H9 (cell line): Measurements from ENCODE around the gene MUSTN1. TPM values are rescaled to one million over a fixed set of nuclear protein-coding genes. Genes with fewer than 3 reads are reported as not detected.

Experiments used
- DNase-seq: peaks from one replicate; pipeline ENCODE4 v3.0.0-alpha.2; 2017
- H2AFZ ChIP-seq: one replicate; pipeline ENCODE4 v1.6.1; 2013; ENCODE audit warnings: mild to moderate bottlenecking, low read length, control low read depth, moderate library complexity
- H2AK5ac ChIP-seq: 2 replicates; pipeline ENCODE4 v1.6.1; 2013; ENCODE audit warnings: low read length, control low read depth, mixed read lengths; ENCODE audit not compliant: insufficient read length
- H2BK120ac ChIP-seq: one replicate; pipeline ENCODE4 v1.6.1; 2013; ENCODE audit warnings: low read depth, mild to moderate bottlenecking, low read length, control low read depth, inconsistent platforms; ENCODE audit not compliant: poor library complexity, severe bottlenecking
- H2BK12ac ChIP-seq: 2 replicates; pipeline ENCODE4 v1.6.1; 2013; ENCODE audit warnings: low read length, control low read depth, mixed read lengths, low read depth; ENCODE audit not compliant: insufficient read length
- H2BK15ac ChIP-seq: 2 replicates; pipeline ENCODE4 v1.6.1; 2013; ENCODE audit warnings: low read depth, low read length, control low read depth
- H2BK20ac ChIP-seq: one replicate; pipeline ENCODE4 v1.6.1; 2013; ENCODE audit warnings: low read depth, mild to moderate bottlenecking, low read length, control low read depth, inconsistent platforms; ENCODE audit not compliant: poor library complexity, severe bottlenecking
- H2BK5ac ChIP-seq: 2 replicates; pipeline ENCODE4 v1.6.1; 2013; ENCODE audit warnings: low read length, control low read depth, mixed read lengths; ENCODE audit not compliant: insufficient read length
- H3K14ac ChIP-seq: 2 replicates; pipeline ENCODE4 v1.6.1; 2013; ENCODE audit warnings: low read length, control low read depth; ENCODE audit not compliant: insufficient read depth
- H3K18ac ChIP-seq: 2 replicates; pipeline ENCODE4 v1.6.1; 2013; ENCODE audit warnings: low read depth, mild to moderate bottlenecking, mixed read lengths, low read length, control low read depth; ENCODE audit not compliant: insufficient read length
- H3K23ac ChIP-seq: 2 replicates; pipeline ENCODE4 v1.6.1; 2013; ENCODE audit warnings: low read length, control low read depth, mixed read lengths, low read depth; ENCODE audit not compliant: insufficient read length
- H3K23me2 ChIP-seq: 2 replicates; pipeline ENCODE4 v1.6.1; 2013; ENCODE audit warnings: low read depth, mild to moderate bottlenecking, mixed read lengths, low read length, control low read depth; ENCODE audit not compliant: insufficient read length, poor library complexity, severe bottlenecking
- H3K27ac ChIP-seq: 2 replicates; pipeline ENCODE4 v1.5.1; 2013; ENCODE audit warnings: low read length, control low read depth, mixed read lengths, low read depth; ENCODE audit not compliant: insufficient read length
- H3K27me3 ChIP-seq: 2 replicates; pipeline ENCODE4 v1.6.1; 2013; ENCODE audit warnings: low read length, control low read depth, inconsistent platforms; ENCODE audit not compliant: insufficient read depth
- H3K4ac ChIP-seq: 2 replicates; pipeline ENCODE4 v1.6.1; 2013; ENCODE audit warnings: low read depth, mild to moderate bottlenecking, control low read depth, inconsistent platforms, low read length, moderate library complexity
- H3K4me1 ChIP-seq: 2 replicates; pipeline ENCODE4 v1.6.1; 2013; ENCODE audit warnings: low read length, control low read depth, inconsistent platforms; ENCODE audit not compliant: insufficient read depth
- H3K4me2 ChIP-seq: 2 replicates; pipeline ENCODE4 v1.6.1; 2013; ENCODE audit warnings: low read length, control low read depth, mixed read lengths; ENCODE audit not compliant: insufficient read length, insufficient read depth
- H3K56ac ChIP-seq: 2 replicates; pipeline ENCODE4 v1.6.1; 2013; ENCODE audit warnings: low read depth, mild to moderate bottlenecking, mixed read lengths, low read length, control low read depth; ENCODE audit not compliant: insufficient read length
- H3K79me1 ChIP-seq: 2 replicates; pipeline ENCODE4 v1.6.1; 2013; ENCODE audit warnings: low read depth, mild to moderate bottlenecking, moderate library complexity, low read length, control low read depth, inconsistent platforms; ENCODE audit not compliant: insufficient read depth, poor library complexity, severe bottlenecking
- H3K79me2 ChIP-seq: 2 replicates; pipeline ENCODE4 v1.6.1; 2013; ENCODE audit warnings: low read length, control low read depth, inconsistent platforms; ENCODE audit not compliant: insufficient read depth
- H3K9ac ChIP-seq: 2 replicates; pipeline ENCODE4 v1.6.1; 2013; ENCODE audit warnings: low read length, control low read depth, mixed read lengths; ENCODE audit not compliant: insufficient read length; ENCODE audit errors: extremely low read depth
- H3K9me3 ChIP-seq: one replicate; pipeline ENCODE4 v1.6.1; 2013; ENCODE audit warnings: low read depth, low read length, inconsistent platforms; ENCODE audit not compliant: control insufficient read depth
- H3T11ph ChIP-seq: one replicate; pipeline ENCODE4 v1.6.1; 2013; ENCODE audit warnings: mild to moderate bottlenecking, low read length, control low read depth, inconsistent platforms
- H4K20me1 ChIP-seq: one replicate; pipeline ENCODE4 v1.6.1; 2013; ENCODE audit not compliant: control insufficient read depth, insufficient read length, insufficient read depth
- H4K5ac ChIP-seq: 2 replicates; pipeline ENCODE4 v1.6.1; 2013; ENCODE audit warnings: low read depth, mild to moderate bottlenecking, mixed read lengths, low read length, control low read depth; ENCODE audit not compliant: insufficient read length
- H4K8ac ChIP-seq: replicated peaks from 2 replicates; pipeline ENCODE4 v1.6.1; 2013; ENCODE audit warnings: low read length, control low read depth, mixed read lengths, low read depth; ENCODE audit not compliant: insufficient read length
- H4K91ac ChIP-seq: 2 replicates; pipeline ENCODE4 v1.6.1; 2013; ENCODE audit warnings: low read depth, mild to moderate bottlenecking, moderate library complexity, mixed read lengths, low read length, control low read depth; ENCODE audit not compliant: insufficient read length
- H3K27ac Mint-ChIP-seq, 3 experiments: 2 replicates in 2 of 3; 3 replicates in 1 of 3; pipeline ENCODE4 v1.8.0; 2020 to 2021; ENCODE audit warnings: mixed read lengths in 3 of 3, mild to moderate bottlenecking in 1 of 3, moderate library complexity in 1 of 3
- H3K27me3 Mint-ChIP-seq: 2 replicates; pipeline ENCODE4 v1.8.0; 2021; ENCODE audit warnings: low read depth, mild to moderate bottlenecking, moderate library complexity, mixed read lengths
- H3K36me3 Mint-ChIP-seq, 3 experiments: 2 replicates in 2 of 3; 3 replicates in 1 of 3; pipeline ENCODE4 v1.8.0; 2020 to 2021; ENCODE audit warnings: low read depth in 3 of 3, mixed read lengths in 3 of 3; ENCODE audit not compliant: insufficient read depth in 1 of 3
- H3K4me1 Mint-ChIP-seq, 2 experiments: 2 replicates each; pipeline ENCODE4 v1.8.0; 2020; ENCODE audit warnings: mixed read lengths in 2 of 2
- H3K4me3 Mint-ChIP-seq, 2 experiments: 2 replicates in 1 of 2; 3 replicates in 1 of 2; pipeline ENCODE4 v1.8.0; 2020 to 2021; ENCODE audit warnings: mild to moderate bottlenecking in 2 of 2, mixed read lengths in 2 of 2, moderate library complexity in 1 of 2
- H3K9me3 Mint-ChIP-seq, 2 experiments: 2 replicates in 1 of 2; 3 replicates in 1 of 2; pipeline ENCODE4 v1.8.0; 2020; ENCODE audit warnings: mild to moderate bottlenecking in 2 of 2, mixed read lengths in 2 of 2, moderate library complexity in 1 of 2
- CTCF ChIP-seq: fragments of 200-600 bp; sonication (generic); conservative IDR thresholded peaks from 3 replicates; pipeline ENCODE4 v1.8.0; 2021; ENCODE audit warnings: antibody characterized with exemption, mild to moderate bottlenecking
- WGBS: extraction: QIAGEN DNeasy Blood & Tissue Kit; methylation state at CpG from one replicate; pipeline ENCODE4 v1.1.7; 2013; ENCODE audit warnings: missing lambda C conversion rate, low lambda C conversion rate, mixed read lengths; ENCODE audit not compliant: insufficient read length; ENCODE audit errors: extremely low coverage; 5-methylcytosine and 5-hydroxymethylcytosine counted together
- total RNA-seq: library from RNA; stranded (reverse); gene quantifications from 2 replicates; pipeline ENCODE4 v1.2.1, GENCODE V29; 2021

MUSTN1 gene
- total RNA-seq, 1 experiment from 2014 or later = 0.72 TPM

DNA sequence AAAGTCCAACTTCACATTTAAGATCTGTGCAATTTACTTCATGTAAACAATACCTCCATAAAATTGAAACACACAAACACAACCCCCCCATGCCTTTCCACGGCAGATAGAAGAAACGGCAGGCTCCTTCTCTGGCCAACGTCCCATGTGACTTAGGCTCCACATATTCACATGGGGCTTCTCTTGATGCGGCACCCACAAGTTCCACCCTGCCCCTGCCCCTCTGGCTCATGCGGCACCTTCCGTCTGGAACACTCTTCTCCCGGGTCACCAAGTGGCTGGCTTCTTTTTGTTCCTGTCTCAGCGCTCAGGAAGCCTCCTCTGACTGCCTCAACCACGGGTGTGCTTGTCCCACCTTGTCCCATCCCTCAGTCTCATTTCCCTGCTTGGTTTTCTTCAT lies 36.9 kb upstream of the MUSTN1 start:
- H3K4me2 ChIP-seq = no peak overlapping the region
- no peaks in the 10 kb centered on the region for H3K23me2 ChIP-seq
- H3K9me3 ChIP-seq = no peaks in the 10 kb centered on the region
- peaks cover 18 to 24% of the 10 kb centered on the region in 2 experiments for H3K4me1 Mint-ChIP-seq
- H3K79me1 ChIP-seq = no peaks in the 10 kb centered on the region
- no peak for DNase-seq
- H3K23ac ChIP-seq = no peak overlapping the region
- H2BK15ac ChIP-seq = no peak overlapping the region
- H4K8ac ChIP-seq = no peak overlapping the region
- no peak overlapping the region for H2BK5ac ChIP-seq
- H3K27ac Mint-ChIP-seq = no peak overlapping the region; a peak in 2 of 7 replicates
- no peak overlapping the region for H3K9ac ChIP-seq
- TF ChIP-seq CTCF = no peak
- H3K79me2 ChIP-seq = peaks cover 3% of the 10 kb centered on the region; the same call in 1 of the 2 replicates
- H3K14ac ChIP-seq = no peak overlapping the region
- no peak overlapping the region for H3K4me3 Mint-ChIP-seq
- no peak overlapping the region for H3K18ac ChIP-seq
- H2AK5ac ChIP-seq = no peak overlapping the region
- H3T11ph ChIP-seq = no peak overlapping the region
- no peak overlapping the region for H4K5ac ChIP-seq
- no peaks in the 10 kb centered on the region for H3K27me3 Mint-ChIP-seq
- H2BK120ac ChIP-seq = no peak overlapping the region
- H3K36me3 Mint-ChIP-seq = no peaks in the 10 kb centered on the region
- H3K56ac ChIP-seq = no peak overlapping the region
- no CpG with 5 or more reads among the region's 9 CpGs for WGBS
- no peak overlapping the region for H2AFZ ChIP-seq
- H3K4me1 ChIP-seq = no peaks in the 10 kb centered on the region; the same call in 1 of the 2 replicates
- no peak overlapping the region for H4K91ac ChIP-seq
- H3K27me3 ChIP-seq = no peaks in the 10 kb centered on the region
- H3K9me3 Mint-ChIP-seq = no peaks in the 10 kb centered on the region
- H3K4ac ChIP-seq = no peak overlapping the region
- no peak overlapping the region for H2BK12ac ChIP-seq
- no peak overlapping the region for H2BK20ac ChIP-seq
- H4K20me1 ChIP-seq = no peaks in the 10 kb centered on the region
- no peak overlapping the region for H3K27ac ChIP-seq
